ENCODE measurements around the gene NISCH.
"Not testable (repeated sequence)": the region's sequence is repeated elsewhere in the genome, so short reads cannot be mapped to it uniquely, and the experiment has no call there.

NISCH gene

DNA sequence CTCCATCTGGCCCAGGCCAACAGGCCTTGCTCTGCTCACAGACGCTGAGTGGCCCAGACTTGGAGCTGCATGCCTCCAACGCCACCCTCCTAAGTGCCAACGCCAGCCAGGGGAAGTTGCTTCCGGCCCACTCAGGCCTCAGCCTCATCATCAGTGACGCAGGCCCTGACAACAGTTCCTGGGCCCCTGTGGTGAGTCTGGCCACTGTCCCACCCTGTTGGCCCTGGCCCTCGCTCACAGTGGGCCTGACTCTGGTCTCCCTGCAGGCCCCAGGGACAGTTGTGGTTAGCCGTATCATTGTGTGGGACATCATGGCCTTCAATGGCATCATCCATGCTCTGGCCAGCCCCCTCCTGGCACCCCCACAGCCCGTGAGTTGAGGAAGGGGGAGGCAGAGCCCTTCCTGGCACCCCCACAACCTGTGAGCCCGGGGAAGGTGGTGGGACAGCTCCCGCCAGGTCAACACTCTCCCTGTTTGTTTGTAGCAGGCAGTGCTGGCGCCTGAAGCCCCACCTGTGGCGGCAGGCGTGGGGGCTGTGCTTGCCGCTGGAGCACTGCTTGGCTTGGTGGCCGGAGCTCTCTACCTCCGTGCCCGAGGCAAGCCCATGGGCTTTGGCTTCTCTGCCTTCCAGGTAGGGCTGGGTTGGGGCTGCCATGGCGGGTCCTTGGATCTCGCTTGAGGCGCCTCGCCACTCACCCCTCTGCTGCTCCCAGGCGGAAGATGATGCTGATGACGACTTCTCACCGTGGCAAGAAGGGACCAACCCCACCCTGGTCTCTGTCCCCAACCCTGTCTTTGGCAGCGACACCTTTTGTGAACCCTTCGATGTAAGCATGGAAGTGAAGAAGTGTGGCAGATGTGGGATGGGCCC is 68.2 kb downstream of the NISCH start:
- H3K36me3 ChIP-seq (ENCODE audit: control insufficient read depth, insufficient read depth, low read length), result peaks cover 41% of the 10 kb centered on the region
- H3K9me3 ChIP-seq (ENCODE audit: control insufficient read depth, insufficient read depth, low read length), result no peaks in the 10 kb centered on the region
- H3K27me3 ChIP-seq (ENCODE audit: control insufficient read depth, insufficient read depth, low read length), result no peaks in the 10 kb centered on the region
- DNase-seq (ENCODE audit: low read depth, low spot score), result no peak
- peaks cover 2% of the 10 kb centered on the region; the same call in 1 of the 2 replicates for H3K4me1 ChIP-seq (ENCODE audit: control insufficient read depth, insufficient read depth, low read length)
- H3K4me3 ChIP-seq (ENCODE audit: low read length), result no peak overlapping the region
- no peak overlapping the region for H3K27ac ChIP-seq (ENCODE audit: low read length)
- WGBS (ENCODE audit: insufficient coverage, insufficient read length), result no CpG with 5 or more reads among the region's 26 CpGs

DNA sequence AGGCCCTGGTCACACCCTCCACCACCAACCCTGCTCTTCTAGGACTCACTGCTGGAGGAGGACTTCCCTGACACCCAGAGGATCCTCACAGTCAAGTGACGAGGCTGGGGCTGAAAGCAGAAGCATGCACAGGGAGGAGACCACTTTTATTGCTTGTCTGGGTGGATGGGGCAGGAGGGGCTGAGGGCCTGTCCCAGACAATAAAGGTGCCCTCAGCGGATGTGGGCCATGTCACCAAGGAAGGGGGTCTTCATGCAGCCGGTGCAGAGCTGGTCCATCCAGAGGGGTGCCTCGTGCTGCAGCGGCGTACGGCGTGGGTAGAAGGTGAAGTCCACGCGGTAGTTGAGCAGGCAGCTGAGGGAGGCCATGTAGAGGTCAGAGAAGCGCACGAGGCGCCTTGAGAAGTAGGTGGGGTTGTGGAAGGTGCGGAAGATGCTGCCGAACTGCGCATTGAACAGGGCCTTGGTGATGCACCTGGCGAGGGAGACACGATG is 68.9 kb downstream of the NISCH start:
- Histone ChIP-seq H3K4me3 (ENCODE audit: low read length) (no peak overlapping the region), H3K9me3 (ENCODE audit: control insufficient read depth, insufficient read depth, low read length) (no peaks in the 10 kb centered on the region), H3K27me3 (ENCODE audit: control insufficient read depth, insufficient read depth, low read length) (no peaks in the 10 kb centered on the region), H3K36me3 (ENCODE audit: control insufficient read depth, insufficient read depth, low read length) (peaks cover 48% of the 10 kb centered on the region), H3K27ac (ENCODE audit: low read length) (no peak overlapping the region), H3K4me1 (ENCODE audit: control insufficient read depth, insufficient read depth, low read length) (no peaks in the 10 kb centered on the region)
- no peak for DNase-seq (ENCODE audit: low read depth, low spot score)
- no CpG with 5 or more reads among the region's 18 CpGs for whole genome bisulfite sequencing (ENCODE audit: insufficient coverage, insufficient read length)

DNA sequence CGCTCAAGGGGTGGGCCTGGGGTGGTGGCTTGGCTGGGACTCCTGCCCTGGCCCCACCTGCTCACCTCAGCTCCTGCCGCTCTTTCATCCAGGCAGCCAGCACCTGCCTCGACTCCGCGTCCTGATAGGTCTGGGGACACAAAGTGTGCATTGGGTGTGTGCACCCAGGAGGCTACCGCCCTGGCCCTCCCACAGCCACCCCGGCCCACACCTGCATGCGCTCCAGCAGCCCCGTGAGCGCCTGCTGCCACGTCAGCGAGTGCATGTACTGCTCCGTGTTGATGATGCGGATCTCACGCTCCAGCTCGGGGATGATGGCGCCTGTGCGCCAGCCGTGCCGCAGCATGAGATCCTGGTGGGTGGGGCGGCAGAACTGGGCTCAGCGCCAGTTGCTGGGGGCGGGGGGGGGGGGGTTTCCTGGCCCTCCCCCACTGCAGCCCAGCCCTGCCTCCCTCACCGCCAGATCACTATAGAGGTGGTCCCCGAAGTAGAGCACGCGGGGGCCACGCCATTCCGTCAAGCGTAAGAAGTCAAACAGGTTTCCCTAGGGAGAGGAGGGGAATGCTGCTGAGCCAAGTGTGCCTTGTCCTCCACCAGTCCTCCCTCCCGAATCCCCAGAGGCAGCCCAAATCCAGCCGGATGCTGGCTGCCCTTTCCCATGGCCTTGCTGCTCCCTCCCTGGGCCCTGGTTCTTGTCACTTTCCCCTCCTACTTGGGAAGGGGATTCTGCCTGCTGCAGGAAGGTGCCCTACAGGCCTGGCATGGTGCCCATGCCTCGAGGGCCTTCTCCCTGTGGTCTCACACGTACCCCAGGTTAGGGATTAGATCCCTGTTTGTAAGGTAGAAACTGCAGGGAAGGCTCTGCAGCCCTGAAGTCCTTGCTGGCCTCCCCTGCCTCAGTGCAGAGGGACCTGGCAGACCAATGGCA is 69.6 kb downstream of the NISCH start:
- H3K4me3 ChIP-seq (ENCODE audit: low read length), result no peak overlapping the region
- WGBS (ENCODE audit: insufficient coverage, insufficient read length), result no CpG with 5 or more reads among the region's 34 CpGs
- DNase-seq (ENCODE audit: low read depth, low spot score), result no peak
- H3K36me3 ChIP-seq (ENCODE audit: control insufficient read depth, insufficient read depth, low read length), result peaks cover 48% of the 10 kb centered on the region
- no peak overlapping the region for H3K27ac ChIP-seq (ENCODE audit: low read length)
- no peaks in the 10 kb centered on the region for H3K9me3 ChIP-seq (ENCODE audit: control insufficient read depth, insufficient read depth, low read length)
- no peaks in the 10 kb centered on the region for H3K4me1 ChIP-seq (ENCODE audit: control insufficient read depth, insufficient read depth, low read length)
- H3K27me3 ChIP-seq (ENCODE audit: control insufficient read depth, insufficient read depth, low read length), result no peaks in the 10 kb centered on the region

DNA sequence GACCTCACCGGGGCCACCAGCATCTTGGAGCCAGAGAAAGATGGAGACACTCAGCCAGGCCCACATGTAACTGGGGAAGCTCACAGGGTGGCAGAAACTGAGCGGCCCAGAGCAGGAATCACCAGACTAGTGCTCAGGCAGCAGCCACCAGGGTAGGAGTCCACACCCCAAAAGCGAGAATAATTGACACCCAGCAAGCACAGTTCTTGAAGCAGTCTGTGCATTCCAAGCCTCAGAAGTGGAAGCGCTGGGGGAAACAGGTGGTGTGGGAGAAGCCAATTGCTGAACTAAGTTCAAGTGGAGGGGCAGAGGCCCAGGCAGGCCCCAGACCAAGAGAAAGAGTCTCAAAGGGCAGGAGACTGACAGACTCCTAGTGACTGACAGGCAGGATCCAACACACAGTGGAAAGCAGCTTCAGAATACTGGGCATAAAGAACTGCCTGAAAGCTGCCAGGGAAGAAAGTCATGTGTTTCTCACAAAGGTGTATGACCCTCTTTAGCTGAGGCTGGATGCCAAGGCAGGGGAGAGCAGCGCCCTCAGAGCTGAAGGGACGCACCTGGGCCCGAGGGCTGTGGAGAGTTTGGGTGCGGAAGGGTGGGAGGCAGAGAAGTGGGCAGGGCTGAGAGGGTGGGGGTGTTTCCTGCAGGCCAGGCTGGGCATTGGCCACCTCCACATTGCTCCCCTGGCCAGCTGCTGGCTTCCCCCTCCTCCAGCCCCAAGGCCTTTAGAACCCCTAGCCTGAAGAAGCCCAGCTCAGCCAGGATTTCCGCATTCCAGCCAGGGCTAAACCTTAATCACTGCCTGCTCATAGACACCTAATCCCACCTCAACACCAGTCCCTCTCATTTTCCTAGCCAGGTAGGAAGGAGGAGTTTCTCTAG is 70.5 kb downstream of the NISCH start:
- H3K9me3 ChIP-seq (ENCODE audit: control insufficient read depth, insufficient read depth, low read length), result no peaks in the 10 kb centered on the region
- no peak overlapping the region for H3K4me3 ChIP-seq (ENCODE audit: low read length)
- no CpG with 5 or more reads among the region's 9 CpGs for whole genome bisulfite sequencing (ENCODE audit: insufficient coverage, insufficient read length)
- no peaks in the 10 kb centered on the region for H3K27me3 ChIP-seq (ENCODE audit: control insufficient read depth, insufficient read depth, low read length)
- DNase-seq (ENCODE audit: low read depth, low spot score), result no peak
- peaks cover 48% of the 10 kb centered on the region for H3K36me3 ChIP-seq (ENCODE audit: control insufficient read depth, insufficient read depth, low read length)
- no peaks in the 10 kb centered on the region for H3K4me1 ChIP-seq (ENCODE audit: control insufficient read depth, insufficient read depth, low read length)
- no peak overlapping the region for H3K27ac ChIP-seq (ENCODE audit: low read length)

DNA sequence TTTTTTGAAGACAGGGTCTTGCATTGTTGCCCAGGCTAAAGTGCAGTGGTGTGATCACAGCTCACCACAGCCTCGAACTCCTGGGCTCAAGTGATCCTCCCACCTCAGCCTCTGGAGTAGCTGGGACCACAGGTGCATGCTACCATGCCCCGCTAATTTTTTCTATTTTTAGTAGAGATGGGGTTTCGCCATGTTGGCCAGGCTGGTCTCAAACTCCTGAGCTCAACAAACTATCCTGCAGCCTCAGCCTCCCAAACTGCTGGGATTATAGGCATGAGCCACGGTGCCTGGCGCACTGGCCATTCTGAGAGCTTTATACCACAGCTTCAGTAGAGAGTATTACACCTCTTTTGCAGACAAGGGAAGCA is 71.3 kb downstream of the NISCH start:
- not testable (repeated sequence) for H3K9me3 ChIP-seq (ENCODE audit: control insufficient read depth, insufficient read depth, low read length); H3K27me3 ChIP-seq (ENCODE audit: control insufficient read depth, insufficient read depth, low read length); H3K4me1 ChIP-seq (ENCODE audit: control insufficient read depth, insufficient read depth, low read length); H3K4me3 ChIP-seq (ENCODE audit: low read length); H3K27ac ChIP-seq (ENCODE audit: low read length); DNase-seq (ENCODE audit: low read depth, low spot score)
- WGBS (ENCODE audit: insufficient coverage, insufficient read length), result no CpG with 5 or more reads among the region's 5 CpGs
- H3K36me3 ChIP-seq (ENCODE audit: control insufficient read depth, insufficient read depth, low read length), result peaks cover 48% of the 10 kb centered on the region

DNA sequence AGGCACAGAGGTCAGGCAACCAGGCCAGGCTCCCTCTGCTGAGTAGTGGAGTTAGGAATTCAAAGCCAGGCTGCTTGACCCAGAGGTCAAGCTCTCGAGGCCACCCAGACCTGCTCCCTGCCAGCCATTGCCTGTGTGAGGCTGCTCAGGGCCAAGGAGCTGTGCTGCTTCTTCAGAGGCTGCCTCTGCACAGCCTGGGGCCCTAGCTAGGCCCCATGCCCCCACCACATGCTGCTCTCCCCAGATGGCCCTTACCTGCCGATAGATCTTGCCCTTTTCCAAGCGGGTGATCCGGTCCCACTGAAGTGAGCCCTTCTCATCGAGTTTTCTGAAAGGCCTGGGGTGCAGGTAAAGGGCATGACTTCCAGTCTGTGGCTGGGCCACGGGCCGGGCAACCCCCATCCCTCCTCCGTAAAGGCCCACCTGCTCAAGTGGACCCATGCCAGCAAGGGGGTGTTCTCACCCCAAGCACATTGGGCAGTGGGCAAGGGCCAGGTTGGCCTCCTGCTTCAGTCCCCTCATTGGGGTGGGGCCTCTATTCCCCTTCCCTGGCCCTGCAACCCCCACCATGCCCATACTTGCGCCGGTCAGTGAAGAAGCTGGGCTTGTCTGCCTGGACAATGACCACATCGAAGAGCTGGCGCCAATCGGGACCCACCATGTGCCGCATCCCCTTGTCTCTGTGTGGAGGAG is 71.8 kb downstream of the NISCH start:
- no peak for DNase-seq (ENCODE audit: low read depth, low spot score)
- Histone ChIP-seq H3K36me3 (ENCODE audit: control insufficient read depth, insufficient read depth, low read length) (peaks cover 48% of the 10 kb centered on the region), H3K27me3 (ENCODE audit: control insufficient read depth, insufficient read depth, low read length) (no peaks in the 10 kb centered on the region), H3K9me3 (ENCODE audit: control insufficient read depth, insufficient read depth, low read length) (no peaks in the 10 kb centered on the region), H3K4me3 (ENCODE audit: low read length) (no peak overlapping the region), H3K27ac (ENCODE audit: low read length) (no peak overlapping the region), H3K4me1 (ENCODE audit: control insufficient read depth, insufficient read depth, low read length) (0 out of 2 replicates have a peak, but pooled peaks cover 1% of the 10 kb centered on the region)
- no CpG with 5 or more reads among the region's 14 CpGs for WGBS (ENCODE audit: insufficient coverage, insufficient read length)

DNA sequence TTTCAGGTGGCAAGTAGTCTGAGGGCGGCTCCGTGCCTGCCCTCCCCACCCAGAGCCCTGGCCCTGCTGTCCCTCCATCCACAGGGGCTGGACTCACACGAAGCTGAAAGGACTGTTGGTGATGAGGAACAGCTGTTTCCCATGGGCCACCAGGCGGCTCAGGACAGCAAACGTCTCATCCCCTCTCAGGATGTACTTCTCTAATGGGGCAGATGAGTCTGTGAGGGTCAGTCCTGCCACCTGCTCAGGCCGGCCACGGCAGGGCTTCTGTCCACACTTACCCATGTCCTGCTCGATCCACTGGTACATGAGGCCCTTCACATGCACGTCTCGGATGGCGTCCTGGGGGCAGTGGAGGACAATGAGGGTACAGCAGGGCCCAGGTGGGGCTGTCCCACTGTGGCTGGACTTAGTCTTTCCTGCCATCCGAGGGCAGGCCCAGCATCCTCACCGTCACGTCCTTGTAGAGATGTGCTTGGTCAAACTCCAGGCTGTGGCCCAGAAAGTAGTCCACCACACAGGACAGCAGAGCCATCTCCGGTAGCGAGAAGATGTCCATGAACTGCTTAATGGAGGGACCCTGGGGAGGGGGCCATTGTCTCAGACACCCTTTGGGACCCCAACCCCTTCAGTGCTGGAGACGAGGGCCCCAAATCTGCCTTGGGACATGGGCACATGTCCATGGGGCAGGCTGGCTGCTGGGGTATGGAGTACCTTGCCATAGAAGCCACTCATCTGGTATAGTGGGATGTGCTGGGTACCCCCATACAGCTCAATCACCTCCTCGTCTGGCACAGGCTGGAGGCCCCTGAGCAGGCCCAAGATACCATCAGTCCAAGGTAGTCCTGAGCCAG is 72.6 kb downstream of the NISCH start:
- Histone ChIP-seq H3K4me1 (ENCODE audit: control insufficient read depth, insufficient read depth, low read length) (0 out of 2 replicates have a peak, but pooled peaks cover 3% of the 10 kb centered on the region), H3K27ac (ENCODE audit: low read length) (no peak overlapping the region), H3K9me3 (ENCODE audit: control insufficient read depth, insufficient read depth, low read length) (no peaks in the 10 kb centered on the region), H3K4me3 (ENCODE audit: low read length) (no peak overlapping the region), H3K27me3 (ENCODE audit: control insufficient read depth, insufficient read depth, low read length) (no peaks in the 10 kb centered on the region), H3K36me3 (ENCODE audit: control insufficient read depth, insufficient read depth, low read length) (peaks cover 48% of the 10 kb centered on the region)
- no peak for DNase-seq (ENCODE audit: low read depth, low spot score)
- WGBS (ENCODE audit: insufficient coverage, insufficient read length), result no CpG with 5 or more reads among the region's 18 CpGs

DNA sequence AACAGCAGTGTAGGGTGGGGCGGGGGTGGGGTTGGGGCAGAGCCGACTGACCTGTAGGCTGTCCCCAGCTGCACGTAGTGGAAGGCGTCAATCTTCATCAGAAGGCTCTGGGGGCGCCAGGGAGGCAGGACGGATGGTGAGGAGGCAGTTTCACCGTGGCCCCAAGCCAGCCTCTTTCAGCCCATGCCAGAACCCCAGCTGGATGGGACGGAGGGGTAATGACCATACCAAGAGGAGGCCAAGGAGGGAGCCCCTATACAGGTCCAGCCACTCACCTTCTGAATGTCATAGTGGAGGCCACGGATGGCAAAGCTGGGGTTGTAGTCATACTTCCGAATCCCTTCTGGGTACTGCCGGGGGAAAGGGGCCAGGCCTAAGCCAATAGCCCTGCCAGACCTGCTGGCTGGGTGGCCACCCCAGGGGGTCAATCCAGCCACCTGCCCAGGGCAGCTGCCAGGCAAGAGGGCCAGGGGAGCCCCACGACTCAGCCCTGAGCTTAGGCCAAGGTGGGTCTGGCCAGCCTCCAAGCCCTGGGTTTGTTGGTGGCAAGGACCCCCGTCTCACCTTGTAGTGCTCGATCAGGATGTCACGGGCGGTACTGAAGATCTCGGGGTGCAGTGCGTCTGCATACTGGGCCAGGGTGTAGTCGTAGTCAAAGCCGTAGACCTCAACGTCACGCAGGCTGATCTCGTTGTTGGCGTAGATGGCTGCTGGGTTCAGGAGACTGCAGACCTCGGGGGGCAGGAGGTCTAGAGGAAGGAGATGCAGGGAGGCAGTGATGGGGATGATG is 73.4 kb downstream of the NISCH start:
- WGBS (ENCODE audit: insufficient coverage, insufficient read length), result no CpG with 5 or more reads among the region's 25 CpGs
- 0 out of 2 replicates have a peak, but pooled peaks cover 3% of the 10 kb centered on the region for H3K4me1 ChIP-seq (ENCODE audit: control insufficient read depth, insufficient read depth, low read length)
- DNase-seq (ENCODE audit: low read depth, low spot score), result no peak
- H3K36me3 ChIP-seq (ENCODE audit: control insufficient read depth, insufficient read depth, low read length), result peaks cover 48% of the 10 kb centered on the region
- no peak overlapping the region for H3K27ac ChIP-seq (ENCODE audit: low read length)
- H3K4me3 ChIP-seq (ENCODE audit: low read length), result no peak overlapping the region
- H3K27me3 ChIP-seq (ENCODE audit: control insufficient read depth, insufficient read depth, low read length), result no peaks in the 10 kb centered on the region
- no peaks in the 10 kb centered on the region for H3K9me3 ChIP-seq (ENCODE audit: control insufficient read depth, insufficient read depth, low read length)
